HG02798 (cell line): ENCODE results near the gene PXYLP1.

Experiments
- ATAC-seq: cut with Tn5 transposase; IDR thresholded peaks from one replicate; pipeline ENCODE4 v1.9.1; 2021; ENCODE audit warnings: mild to moderate bottlenecking; ENCODE audit not compliant: unreplicated experiment, poor library complexity

The PXYLP1 gene

DNA sequence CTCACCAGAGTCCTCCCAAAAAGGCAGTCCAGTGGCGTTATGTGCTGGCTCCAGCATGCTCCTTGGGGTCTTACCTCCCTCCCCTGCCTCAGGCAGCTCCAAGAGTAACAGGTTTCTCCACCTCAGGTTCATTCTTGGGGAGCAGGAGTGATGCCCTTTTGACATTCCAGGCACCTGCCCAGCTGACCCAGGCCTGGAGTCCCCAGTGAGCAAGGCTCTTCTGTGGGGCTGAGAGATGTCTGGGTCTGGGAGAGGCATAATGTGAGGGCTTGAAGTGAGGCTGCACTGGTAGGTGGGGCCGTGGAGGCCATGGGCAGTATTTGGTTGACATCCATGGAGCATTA lies 15.3 kb downstream of the PXYLP1 start:
- no peak for ATAC-seq

DNA sequence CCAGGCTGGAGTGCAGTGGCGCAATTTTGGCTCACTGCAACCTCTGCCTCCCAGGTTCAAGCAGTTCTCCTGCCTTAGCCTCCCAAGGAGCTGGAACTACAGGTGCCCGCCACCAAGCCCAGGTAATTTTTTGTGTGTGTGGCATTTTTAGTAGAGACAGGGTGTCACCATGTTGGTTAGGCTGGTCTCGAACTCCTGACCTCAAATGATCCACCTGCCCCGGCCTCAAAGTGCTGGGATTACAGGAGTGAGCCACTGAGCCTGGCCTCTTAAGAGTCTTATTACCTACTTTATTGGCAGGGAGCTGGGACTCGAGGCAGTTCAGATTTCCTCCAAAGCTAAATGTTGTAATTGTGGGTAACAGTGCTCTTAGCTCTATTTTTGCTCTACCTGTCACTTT lies 16.4 kb downstream of the PXYLP1 start:
- no peak for ATAC-seq

DNA sequence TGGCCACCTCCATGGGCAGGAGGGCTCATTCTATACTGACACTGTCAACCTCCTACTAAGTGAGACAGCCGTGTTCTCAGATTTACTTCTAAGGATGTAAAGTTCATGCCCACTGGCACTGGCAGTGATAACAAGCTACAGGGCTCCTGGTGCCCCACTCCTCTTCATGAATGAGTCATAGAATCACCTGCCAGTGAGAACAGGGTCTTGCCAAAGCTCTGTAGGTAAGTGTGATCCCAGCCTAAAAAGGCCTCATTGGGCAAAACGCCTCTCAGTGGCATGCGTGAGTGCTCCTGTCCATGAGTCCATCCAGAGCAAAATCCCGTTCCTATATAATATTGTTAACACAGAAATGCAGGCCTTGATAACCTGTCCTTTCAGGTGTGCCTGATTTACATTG lies 17.4 kb downstream of the PXYLP1 start:
- ATAC-seq: no peak

DNA sequence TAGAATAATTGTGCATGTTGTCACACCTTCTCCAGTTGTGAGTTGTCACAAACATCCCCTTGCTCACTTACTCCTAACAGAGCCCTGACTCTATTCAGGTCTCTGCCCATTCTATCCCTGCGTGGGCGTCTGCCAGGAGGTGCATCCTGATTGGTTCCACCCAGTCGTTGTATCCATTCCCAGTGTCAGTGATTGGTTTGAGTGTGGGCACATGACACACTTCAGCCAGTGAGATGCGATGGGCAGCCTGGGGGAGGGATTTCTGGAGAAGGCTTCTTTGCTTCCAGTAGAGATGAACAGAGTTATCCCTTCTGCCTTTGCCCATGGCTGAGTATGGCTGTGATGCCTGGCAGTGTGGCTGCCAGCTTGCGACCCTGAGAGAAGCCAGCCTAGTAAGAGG lies 18.7 kb downstream of the PXYLP1 start:
- ATAC-seq: no peak

DNA sequence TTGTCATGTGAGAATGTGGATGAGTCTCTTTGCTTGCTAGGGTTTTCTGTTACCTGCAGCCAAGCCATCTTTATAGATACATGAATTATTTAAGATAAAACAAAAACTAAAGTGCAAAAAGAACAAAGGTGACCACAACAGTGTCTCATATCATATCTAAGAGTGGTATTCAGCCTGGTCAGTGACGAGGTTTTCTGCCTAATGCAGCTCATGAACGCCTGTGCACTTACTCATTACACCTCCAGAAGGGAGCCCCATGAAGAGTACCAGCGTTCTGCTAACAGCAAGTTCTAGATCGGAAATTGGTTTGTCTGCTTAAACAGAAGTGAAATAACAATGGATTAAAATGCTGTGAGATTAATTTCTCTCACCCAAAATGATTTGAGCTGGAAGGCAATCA lies 19.2 kb downstream of the PXYLP1 start:
- ATAC-seq: no peak

DNA sequence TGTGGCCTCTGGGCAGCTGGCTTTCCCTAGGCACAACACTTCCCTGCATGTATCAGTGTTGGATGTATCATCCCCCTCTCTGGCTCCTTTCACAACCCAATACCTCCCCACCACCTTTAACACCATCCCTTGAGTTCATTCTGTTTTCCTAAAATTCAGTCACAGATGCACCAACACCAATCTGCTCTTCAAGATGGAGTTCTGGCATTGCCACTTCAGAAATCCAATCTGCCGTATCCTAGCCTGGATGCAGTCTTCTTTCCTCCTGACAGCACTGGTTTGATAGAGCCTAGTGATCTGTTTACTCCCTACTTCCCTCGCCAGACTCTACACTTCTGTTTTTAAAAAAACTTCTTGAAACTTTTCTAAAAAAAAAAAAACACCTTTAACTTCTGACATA lies 21.7 kb downstream of the PXYLP1 start:
- no peak for ATAC-seq

DNA sequence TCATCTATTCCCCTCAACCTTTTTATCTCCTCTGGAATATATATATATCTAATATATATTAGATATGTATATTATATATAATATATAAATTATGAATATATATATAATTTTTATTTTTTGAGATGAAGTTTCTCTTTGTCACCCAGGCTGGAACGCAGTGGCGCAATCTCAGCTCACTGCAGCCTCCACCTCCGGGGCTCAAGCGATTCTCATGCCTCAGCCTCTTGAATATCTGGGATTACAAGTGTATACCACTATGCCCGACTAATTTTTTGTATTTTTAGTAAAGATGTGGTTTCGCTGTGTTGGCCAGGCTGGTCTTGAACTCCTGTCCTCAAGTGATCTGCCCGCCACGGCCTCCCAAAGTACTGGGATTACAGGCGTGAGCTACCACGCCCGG lies 22.2 kb downstream of the PXYLP1 start:
- no peak for ATAC-seq

DNA sequence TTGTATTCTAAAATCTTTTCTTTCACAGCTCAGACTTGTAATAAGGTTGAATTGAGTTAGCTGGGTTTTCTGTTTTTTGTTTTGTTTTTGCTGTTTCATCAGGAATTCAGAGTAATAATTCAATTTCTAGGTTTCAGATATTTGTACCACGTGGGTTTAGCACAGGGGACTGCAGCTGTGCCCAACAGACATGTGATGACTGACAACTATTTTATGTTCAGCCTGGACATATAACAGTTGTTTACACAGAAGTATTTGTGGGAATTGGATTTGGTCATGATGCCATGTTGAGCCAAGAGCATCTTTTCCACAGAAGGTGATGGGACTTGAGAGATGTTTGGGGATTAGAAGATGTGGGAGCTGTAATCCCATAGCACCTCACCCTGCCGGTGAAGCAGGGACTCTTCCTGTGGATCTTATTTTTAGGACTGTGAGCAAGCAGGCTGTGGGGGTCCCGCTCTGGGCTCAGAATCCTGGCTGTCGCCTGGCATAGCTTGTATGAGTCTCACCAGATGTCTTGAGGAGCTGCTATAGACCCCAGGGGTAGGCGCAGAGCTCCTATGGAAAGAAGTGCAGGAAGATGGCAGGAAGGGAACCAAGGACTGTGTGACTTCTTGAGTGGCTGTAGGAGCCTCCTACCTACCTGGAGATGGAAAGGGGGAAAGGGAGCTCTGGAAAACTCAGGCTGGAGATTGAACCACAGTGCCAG lies 23.7 kb downstream of the PXYLP1 start:
- ATAC-seq: no peak

DNA sequence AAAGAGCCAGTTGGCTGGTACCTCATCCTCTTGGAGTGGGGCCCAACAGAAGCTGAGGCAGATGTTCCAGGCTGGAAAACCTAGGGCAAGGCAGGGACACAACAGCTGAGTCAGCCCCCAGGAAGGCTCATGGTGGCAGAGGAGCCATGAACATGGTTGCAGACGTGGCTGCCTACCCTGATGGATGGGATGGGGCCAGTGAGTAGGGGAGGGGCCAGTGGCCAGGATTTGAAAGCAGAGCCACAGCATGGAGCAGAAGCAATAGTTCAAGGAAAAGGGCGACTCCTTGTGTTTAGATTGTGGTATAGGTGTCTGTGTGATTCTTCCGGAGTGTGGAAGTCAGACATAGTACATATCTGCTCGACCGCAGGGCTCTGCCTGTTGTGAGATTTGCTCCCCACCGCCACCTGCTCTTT lies 24.2 kb downstream of the PXYLP1 start:
- no peak for ATAC-seq

DNA sequence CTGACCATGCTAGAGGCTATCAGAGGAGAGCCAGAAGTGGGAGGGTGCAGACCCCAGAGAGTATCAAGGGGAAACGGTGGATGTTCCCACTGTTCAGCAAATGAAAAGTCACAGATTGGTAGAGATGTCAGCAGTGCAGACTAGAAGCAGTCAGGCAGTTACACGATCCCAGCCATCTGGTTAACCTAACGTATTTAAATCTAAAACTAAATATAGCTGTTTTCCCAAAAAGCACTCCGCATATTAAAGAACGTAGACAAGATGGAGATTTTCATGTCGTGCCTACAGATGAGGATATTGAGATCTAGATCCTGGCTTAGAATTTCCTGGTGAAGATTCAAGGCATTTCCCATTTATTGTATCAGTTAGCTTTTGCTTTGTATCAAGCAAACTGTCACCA lies 25.2 kb downstream of the PXYLP1 start:
- ATAC-seq: no peak

DNA sequence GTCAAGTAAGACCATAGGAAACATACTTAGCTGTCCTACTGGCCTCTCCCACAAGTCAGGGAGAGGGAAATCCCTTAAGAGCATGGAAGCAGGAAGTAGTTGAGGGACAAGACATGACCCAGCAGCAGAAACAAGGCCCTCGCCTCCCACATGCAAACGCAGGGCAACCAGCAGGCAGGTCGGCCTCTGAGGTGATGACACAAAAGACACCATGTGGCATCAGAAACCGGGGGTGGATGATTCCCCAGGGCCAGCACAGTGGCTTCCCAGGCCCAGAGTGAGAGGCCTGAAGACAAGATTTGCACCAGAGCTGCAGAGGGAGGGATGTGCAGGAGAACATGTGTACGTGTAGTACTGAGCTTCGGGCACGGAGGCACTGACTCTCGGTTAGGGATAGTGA lies 26.3 kb downstream of the PXYLP1 start:
- no peak for ATAC-seq

DNA sequence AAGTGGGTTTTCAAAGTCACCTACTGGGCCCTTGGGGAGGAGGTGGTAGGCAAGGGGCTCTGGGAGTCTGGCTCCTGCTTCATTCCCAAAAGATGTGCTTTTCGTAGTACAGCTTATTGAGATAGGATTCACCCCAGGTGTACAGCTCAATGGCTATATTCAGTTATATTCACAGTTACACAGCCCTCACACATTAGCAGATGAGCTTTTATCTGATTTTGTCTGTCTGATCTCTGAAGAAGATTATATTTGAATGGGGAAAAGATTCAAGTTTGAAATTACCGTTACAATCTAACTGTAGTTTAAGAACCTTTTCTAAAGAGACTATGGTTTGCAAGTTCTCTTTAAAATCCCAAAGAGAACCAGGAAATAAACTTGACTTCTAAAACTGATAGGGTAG lies 27.3 kb downstream of the PXYLP1 start:
- ATAC-seq: no peak

DNA sequence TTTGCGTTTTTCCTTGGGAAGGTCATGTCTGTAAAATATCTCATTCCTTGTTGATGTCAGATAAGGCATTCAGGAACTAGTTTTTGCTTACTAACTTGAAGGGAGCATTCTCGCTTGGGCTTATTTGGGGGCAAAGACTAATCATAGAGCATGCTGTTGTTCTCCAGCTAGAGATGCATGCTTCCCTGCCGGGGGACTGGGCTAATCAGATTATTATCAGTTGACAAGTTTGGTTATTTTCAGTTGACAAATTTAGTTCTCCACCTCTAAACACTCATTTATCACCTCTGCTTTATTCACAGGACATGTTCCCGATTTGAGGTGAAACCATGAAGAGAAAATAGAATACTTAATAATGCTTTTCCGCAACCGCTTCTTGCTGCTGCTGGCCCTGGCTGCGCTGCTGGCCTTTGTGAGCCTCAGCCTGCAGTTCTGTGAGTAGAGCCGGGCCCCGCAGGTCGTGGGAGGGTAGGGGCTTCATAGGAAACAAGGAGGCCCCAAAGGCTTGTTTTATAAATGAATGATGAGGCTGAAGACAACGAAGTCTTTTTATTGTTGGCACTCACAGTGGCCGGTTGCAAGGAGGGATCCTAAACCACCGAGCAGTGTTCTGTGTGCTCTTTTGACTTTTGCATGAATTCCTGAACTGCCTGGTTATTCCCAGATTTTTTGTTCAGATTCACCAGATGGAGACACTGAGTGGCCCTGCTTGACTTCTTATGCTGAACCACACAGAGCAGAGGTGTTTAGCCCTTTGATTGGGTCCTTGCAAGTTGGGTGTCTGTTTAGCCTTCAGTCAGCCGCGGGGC lies 28.4 kb downstream of the PXYLP1 start:
- no peak for ATAC-seq

DNA sequence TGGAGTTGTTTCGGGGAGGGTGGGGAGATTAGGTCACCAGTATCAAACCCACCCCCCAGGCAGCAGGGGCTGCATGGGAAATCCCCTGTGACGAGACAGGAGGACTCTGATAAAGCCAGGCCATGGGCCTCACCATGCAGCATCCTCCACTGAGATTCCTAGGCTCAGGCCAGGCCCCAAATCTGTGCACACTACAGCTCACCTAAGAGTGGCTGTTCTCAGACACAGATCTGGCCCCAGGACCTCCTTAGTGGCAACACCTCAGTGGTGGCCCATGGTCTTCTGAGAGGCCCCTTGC lies 29.0 kb downstream of the PXYLP1 start:
- ATAC-seq: no peak

DNA sequence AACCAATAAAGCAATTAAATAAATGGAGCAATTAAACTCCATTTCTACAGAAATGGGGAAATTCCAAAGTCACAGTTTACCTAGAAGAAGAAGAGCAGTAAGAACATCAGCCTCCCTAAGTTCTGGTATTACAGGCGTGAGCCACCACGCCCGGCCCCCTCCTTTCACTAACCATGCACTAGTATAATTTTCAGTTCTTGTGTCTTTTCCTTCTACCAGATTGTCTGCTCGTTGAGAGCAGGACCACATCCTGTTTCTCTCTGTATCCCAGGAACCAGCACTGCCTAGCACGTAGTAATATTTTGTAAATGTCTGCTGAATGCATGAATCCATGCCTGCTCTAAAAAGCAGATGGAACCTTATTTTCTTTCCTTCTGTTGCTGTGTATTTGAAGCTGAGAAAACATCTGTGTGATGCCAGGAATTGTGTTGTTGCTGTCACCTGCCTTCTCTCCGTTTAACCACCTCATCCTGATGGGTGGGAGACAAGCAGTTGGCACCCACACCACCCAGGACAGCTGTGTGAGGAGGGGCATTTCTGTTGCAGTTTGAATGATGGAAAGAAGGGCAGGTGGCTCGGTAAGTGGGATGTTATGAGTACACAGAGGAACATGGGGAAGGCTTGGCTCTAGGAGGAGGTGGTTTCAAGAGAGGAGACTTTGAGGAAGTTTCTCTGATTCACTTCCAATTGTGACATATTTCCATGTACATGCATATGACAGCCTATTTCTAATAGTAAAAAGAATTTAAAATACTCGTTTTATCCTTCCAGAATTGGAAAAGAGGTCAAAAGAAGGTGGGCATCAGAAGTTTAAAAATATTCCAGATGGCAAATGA lies 30.1 kb downstream of the PXYLP1 start:
- ATAC-seq: no peak

DNA sequence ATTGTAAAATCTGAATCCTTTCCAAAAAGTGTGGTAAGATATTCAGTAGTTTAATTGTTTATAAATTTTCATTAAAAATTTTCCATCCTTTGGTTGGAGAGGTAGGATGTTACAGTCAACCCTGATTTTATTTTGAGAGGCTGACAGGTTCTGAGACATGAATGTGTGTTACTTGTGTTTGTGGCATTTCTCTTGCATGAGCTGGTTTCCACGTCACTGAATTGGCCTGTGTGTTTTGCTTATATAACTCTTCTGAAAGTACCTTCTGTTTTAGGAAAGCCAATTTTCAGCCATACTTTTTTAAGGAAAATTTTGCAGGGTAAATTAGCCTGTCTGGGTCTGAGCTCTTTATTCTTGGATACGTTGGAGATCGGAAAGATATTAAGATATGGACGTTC lies 30.7 kb downstream of the PXYLP1 start:
- no peak for ATAC-seq

DNA sequence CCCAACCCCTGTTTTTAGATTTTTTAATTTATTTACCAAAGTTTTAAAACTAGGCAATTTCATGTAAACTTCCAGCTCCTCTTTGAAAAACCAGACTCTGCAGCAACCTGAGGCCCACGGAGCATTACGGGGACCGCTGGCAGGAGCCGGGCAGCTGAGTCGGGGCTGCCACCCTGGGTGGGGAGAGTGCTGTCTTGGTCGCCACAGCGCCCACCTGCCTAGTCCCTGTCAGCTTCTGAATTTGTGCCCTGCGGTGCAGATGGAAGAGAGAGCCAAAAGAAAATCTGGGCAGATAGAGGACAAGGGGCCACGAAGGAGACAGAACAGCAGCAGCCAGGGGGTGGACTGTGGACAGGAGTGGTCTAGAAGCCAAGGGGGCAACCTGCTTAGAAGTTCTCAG lies 34.6 kb downstream of the PXYLP1 start:
- no peak for ATAC-seq

DNA sequence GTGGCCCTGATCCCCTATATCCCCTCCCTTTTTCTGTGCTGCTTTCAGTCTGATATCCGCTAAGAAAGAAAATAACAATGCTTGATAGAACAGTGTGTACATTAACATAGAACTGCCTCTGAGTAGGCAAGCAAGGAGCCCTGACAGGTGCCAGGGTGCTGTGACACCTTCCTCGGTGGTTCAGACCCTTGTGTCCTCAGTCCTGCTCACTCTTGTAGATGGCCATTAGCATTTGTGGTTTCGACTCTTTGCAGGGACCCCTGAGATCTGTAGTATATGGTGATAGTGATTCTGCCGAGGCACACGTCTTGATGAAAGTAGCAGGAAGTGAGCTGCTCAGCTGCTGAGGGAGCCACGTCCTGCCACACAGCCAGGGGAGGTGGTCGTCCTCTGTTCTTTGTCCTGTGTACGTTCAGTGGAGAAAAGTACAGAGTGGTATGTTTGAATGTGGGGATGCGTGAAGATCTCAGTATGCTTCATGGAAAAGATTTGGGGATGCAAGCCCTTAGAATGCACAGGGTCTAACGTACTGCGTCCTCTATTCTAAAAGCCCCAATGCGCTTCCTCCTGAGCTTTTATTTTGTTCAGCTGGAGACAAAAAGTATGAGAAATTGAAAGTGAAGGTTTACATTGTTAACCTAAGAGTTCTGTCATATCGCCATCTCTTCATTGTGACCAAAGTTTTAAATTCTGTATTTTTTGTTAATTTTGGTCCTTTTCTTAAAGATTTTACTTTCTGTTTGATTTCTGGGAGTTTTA lies 35.4 kb downstream of the PXYLP1 start:
- ATAC-seq: peak; percentile 52

DNA sequence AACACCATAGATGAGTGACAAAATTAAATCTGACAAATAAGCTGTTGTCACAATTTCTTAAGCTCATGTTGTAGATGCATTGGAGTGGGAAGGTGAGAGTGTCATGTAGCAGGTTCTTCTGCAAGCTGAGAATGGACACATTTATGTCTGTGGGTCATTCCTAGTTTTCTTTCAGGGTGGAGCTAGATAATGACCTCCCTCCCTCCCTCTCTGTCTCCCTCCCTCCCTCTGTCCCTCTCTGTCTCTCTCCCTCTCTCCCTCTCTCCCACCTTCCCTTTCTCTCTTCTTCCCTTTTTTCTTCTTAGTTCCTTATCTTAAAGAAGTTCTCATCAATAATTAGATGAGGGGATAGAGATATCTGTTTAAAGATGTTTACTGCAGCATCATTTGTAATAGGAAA lies 36.0 kb downstream of the PXYLP1 start:
- no peak for ATAC-seq

DNA sequence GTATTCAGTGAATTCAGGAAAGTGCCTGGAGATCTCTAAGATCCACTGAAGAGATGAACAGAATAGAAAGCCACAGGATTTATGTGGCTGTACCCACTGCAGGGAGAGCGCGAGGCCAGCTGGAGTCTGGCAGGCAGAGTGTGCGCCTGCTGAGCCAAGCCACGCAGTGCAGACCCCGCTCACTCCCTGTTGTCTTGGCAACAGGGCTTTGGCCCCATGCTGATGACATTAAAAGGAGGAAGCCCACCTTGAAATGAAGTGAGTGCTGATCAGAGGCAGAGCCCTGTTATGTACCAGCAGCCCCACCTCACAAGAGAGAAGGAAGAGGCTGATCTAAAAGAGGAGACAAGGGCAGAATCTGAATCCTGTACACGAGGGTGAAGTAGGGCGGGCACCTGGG lies 36.7 kb downstream of the PXYLP1 start:
- ATAC-seq: no peak

DNA sequence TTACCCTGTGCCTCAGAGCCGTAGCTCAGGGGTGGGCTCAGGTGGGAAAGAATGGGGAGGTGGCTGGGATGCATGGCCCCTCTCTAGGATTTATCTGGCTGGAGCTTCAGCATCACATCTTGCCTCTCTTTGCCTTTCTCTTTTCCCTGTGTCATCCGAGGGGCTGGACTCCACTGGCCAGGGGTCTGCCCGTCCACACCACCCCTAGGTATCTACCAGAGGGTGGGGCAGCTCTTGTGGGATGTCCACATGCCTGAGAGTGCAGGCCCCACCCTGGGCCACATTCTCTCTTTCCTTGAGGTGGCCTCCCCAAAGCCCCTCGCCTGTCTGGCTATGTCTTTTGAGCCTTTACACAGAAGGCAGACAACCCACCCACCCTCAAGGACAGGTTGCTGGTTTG lies 37.2 kb downstream of the PXYLP1 start:
- no peak for ATAC-seq
